Adipocyte (in vitro differentiated cells): Measurements from ENCODE around the gene CAMK4.
A peak's percentile ranks its signal among the peaks of the same experiment; 100 is the strongest.

Source experiments
- DNase-seq: peaks from one replicate; pipeline ENCODE4 v3.0.0-alpha.2; 2015; ENCODE audit warnings: low read depth
- H3K27me3 ChIP-seq: replicated peaks from 2 replicates; pipeline ENCODE4 v1.7.0; 2013; ENCODE audit warnings: mild to moderate bottlenecking, low read length, moderate library complexity; ENCODE audit not compliant: control insufficient read depth, insufficient read depth
- H3K36me3 ChIP-seq: 2 replicates; pipeline ENCODE4 v1.7.0; 2013; ENCODE audit warnings: low read length, mild to moderate bottlenecking, moderate library complexity; ENCODE audit not compliant: control insufficient read depth, insufficient read depth, severe bottlenecking
- H3K4me1 ChIP-seq: 2 replicates; pipeline ENCODE4 v1.7.0; 2013; ENCODE audit warnings: mild to moderate bottlenecking, low read length, moderate library complexity; ENCODE audit not compliant: control insufficient read depth, insufficient read depth
- H3K4me3 ChIP-seq: 2 replicates; pipeline ENCODE4 v1.7.0; 2013; ENCODE audit warnings: mild to moderate bottlenecking, low read length, moderate library complexity
- H3K9ac ChIP-seq: 2 replicates; pipeline ENCODE4 v1.7.0; 2013; ENCODE audit warnings: mild to moderate bottlenecking, low read length, moderate library complexity
- H3K9me3 ChIP-seq: 2 replicates; pipeline ENCODE4 v1.7.0; 2013; ENCODE audit warnings: mild to moderate bottlenecking, low read length, moderate library complexity; ENCODE audit not compliant: control insufficient read depth

CAMK4 gene

DNA sequence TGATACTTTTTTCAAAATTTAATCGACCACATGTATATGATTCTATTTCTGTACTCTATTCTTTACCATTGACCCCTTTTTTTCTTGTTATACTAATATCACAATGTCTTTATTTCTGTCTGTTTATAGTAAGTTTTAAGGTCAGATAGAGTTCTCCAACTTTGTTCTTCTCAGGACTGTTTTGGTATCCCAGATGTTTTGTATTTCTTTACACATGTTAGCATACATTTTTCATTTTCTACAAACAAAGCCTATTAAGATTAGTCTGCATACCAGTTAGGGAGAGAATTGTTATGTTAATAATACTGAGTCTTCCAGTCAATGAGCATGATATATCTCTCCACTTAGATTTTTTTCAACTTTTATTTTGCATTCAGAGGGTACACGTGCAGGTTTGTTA lies 8.2 kb upstream of the CAMK4 start:
- Histone ChIP-seq H3K9ac (no peak overlapping the region), H3K4me1 (no peaks in the 10 kb centered on the region)
- DNase-seq = no peak

DNA sequence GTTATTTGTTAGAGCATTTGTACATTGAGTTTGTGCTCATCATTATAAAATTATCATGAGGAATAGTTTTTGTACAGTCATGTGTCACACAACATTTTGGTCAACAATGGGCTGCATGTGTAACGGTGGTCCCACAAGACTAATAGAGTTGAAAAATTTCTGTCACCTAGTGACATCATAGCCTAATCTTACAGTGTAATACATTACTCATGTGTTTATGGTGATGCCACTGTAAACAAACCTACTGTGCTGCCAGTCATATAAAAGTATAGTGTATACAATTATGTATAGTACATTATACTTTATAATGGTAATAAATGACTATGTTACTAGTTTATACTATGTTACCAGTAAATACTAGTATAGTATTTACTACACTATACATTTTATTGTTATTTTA lies 3.0 kb upstream of the CAMK4 start:
- H3K27me3 ChIP-seq = peaks cover 12% of the 10 kb centered on the region
- no peak overlapping the region for H3K4me3 ChIP-seq
- no peaks in the 10 kb centered on the region for H3K4me1 ChIP-seq
- no peak for DNase-seq
- H3K36me3 ChIP-seq = no peaks in the 10 kb centered on the region
- no peaks in the 10 kb centered on the region for H3K9me3 ChIP-seq
- no peak overlapping the region for H3K9ac ChIP-seq

More for the DNA sequence above, 8.2 kb upstream of the CAMK4 start:
- H3K9me3 ChIP-seq = no peaks in the 10 kb centered on the region
- H3K27me3 ChIP-seq = no peaks in the 10 kb centered on the region
- H3K4me3 ChIP-seq = no peak overlapping the region
- no peaks in the 10 kb centered on the region for H3K36me3 ChIP-seq

DNA sequence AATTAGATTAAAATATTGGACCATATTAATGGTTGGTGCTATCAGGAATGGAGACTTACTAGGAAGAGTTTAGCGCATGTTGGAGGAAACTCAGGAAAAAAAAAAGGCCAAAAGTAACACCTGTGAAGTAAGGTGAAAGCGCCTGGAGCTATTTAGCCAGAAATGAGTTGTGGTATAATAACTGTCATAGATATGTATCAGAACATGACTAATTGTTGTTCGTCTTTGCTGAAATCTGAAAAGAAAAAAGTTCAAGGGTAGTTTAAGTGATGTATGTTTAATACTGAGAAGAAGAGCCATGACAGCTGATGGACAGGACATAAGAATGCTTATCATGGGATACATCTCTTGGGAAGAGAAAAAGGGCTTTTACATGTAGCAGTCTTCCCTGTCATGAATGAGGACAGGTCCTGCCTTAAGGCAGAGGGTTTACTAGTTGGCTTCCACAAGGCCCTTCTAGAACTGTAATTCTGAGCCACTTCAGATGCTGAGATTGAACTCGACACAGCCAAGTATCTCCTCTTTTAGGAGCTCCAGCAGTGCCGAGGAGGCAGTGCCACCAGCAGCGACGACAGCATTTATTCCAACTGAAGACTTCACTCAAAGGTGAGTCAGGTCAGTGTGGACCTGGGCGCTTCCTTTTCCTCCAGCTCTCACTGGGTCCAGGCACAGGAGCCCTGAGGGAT lies 940 bp upstream of the CAMK4 start:
- Histone ChIP-seq H3K27me3 (peaks cover 12% of the 10 kb centered on the region), H3K36me3 (no peaks in the 10 kb centered on the region), H3K4me1 (peaks cover 8% of the 10 kb centered on the region), H3K4me3 (peak overlapping the region; percentile 79), H3K9ac (peak overlapping the region; percentile 26), H3K9me3 (no peaks in the 10 kb centered on the region)
- no peak for DNase-seq

DNA sequence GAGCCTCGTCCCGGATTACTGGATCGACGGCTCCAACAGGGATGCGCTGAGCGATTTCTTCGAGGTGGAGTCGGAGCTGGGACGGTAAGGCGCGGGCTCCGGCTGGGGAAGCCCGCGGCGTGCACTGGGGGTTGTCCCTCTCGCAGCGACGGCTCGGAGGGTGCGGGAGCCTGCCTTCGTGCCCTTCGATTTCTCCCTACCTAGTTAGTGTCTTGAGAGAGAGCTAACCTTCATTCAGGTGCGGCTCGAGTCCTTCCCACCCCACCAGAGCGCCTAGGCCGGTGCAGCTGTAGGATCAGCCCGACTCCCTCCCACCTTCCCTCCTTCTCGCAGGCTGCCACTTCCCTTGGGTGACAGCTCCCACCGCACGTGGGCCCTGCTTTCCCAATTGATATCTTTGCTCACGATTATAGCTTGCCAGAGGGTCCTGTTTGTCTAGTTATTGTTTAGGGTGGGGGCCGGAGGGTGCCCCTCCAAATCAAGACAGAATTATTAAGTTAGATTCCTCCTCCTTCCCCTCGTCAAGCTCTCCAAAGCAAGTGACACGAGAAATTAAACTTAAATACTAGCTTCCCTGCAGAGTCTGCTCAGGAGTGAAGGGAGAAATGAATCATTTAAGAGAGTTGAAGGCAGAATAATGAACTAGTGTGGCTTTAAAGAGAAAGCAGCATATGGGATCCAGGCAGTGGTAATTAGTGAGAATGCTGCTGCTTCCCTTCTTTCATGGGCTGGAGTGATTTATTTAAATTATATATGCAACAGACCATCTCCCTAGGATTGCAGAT lies 569 bp downstream of the CAMK4 start:
- Histone ChIP-seq H3K9me3 (no peaks in the 10 kb centered on the region), H3K36me3 (no peaks in the 10 kb centered on the region), H3K4me3 (peak overlapping the region; percentile 79), H3K9ac (peak overlapping the region; percentile 48), H3K4me1 (peaks cover 13% of the 10 kb centered on the region), H3K27me3 (peaks cover 12% of the 10 kb centered on the region)
- DNase-seq = peak; percentile 24

DNA sequence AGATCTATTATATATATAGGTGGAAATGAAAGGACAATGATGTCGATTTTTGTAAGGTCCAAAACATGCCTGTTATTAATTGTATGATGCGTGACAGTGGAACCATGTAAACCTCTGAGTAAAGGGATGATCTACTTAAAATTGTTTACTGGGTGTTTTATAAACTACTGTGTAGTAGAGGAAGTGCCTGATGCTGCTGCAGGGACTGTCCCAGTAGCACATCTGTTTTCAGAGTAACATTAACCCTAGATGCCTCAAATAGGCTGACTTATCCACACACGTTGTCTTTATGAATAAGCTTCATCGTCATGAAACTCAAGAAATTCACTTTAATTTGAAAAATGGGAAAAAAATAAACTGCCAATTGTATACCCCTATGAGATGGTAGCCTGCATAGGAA lies 1.7 kb downstream of the CAMK4 start:
- H3K4me3 ChIP-seq = no peak overlapping the region
- peaks cover 12% of the 10 kb centered on the region for H3K27me3 ChIP-seq
- no peaks in the 10 kb centered on the region for H3K36me3 ChIP-seq
- peaks cover 13% of the 10 kb centered on the region for H3K4me1 ChIP-seq
- no peak overlapping the region for H3K9ac ChIP-seq
- no peak for DNase-seq
- H3K9me3 ChIP-seq = no peaks in the 10 kb centered on the region

DNA sequence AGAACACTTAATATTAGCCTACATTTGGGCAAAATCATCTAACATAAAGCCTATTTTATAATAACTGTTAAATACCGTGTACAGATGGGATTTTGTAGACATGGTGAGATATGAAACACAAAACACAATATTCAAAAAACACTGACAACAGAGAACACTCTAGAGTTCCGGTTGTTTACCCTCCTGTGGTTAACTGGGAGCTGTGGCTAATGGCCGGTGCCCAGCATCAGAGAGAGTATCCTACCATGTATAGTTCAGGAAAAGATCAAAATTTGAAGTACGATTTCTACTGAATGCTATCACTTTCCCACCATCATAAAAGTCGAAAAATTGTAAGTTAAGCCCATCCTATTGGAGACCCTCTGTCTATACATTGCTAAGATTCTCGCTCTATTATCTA lies 2.4 kb downstream of the CAMK4 start:
- Histone ChIP-seq H3K36me3 (no peaks in the 10 kb centered on the region), H3K9me3 (no peaks in the 10 kb centered on the region), H3K9ac (no peak overlapping the region), H3K4me1 (peaks cover 13% of the 10 kb centered on the region), H3K4me3 (no peak overlapping the region), H3K27me3 (peaks cover 12% of the 10 kb centered on the region)
- no peak for DNase-seq

DNA sequence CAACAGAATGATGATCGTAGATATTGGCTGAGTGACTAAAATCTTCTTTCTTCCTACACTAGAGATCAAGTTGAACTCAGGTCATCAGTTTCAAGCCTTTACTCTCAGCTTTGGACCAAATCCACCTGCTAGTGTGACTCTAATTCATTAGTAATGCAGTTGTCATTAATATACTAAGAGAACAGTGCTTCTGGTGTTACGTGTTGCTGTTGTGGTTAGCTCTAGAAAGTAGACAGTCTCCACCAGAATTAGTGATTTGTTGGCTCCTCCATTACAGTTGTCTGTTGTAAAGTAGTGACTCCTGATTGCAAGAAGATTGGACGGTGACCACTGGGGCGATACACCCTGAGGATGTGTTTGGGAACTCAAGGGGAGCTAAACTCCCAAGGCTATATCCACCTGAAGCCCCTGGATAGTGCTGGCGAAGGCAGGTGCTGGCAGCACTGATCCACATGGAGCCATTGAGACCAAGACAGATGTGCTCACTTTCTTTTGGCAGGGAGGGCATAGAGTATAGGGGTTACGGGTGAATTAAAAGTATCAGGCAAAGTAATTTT lies 3.1 kb downstream of the CAMK4 start:
- Histone ChIP-seq H3K9ac (no peak overlapping the region), H3K4me1 (peaks cover 13% of the 10 kb centered on the region), H3K4me3 (no peak overlapping the region), H3K9me3 (no peaks in the 10 kb centered on the region), H3K27me3 (peaks cover 12% of the 10 kb centered on the region), H3K36me3 (no peaks in the 10 kb centered on the region)
- DNase-seq = no peak

DNA sequence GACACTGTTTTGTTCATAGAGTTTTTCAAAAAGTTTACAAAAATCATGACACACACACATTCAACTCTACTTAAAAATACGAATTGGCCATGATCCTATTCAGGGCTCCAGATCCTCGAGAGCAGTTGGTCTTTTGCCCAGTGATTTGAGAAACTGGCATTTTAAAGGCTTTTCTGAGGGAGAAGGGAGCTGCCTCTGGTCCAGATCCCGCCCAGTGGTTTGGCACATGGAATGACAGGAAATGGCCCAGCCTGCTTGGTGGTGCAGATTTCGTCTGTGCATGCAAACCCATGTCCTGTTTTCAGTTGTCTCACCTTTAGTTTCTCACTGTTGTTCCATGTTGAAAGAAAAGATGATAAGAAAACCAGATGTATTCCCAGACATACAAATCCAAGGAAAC lies 3.6 kb downstream of the CAMK4 start:
- Histone ChIP-seq H3K36me3 (no peaks in the 10 kb centered on the region), H3K27me3 (peaks cover 12% of the 10 kb centered on the region), H3K9ac (no peak overlapping the region), H3K9me3 (no peaks in the 10 kb centered on the region), H3K4me3 (no peak overlapping the region), H3K4me1 (peaks cover 13% of the 10 kb centered on the region)
- DNase-seq = peak; percentile 58

DNA sequence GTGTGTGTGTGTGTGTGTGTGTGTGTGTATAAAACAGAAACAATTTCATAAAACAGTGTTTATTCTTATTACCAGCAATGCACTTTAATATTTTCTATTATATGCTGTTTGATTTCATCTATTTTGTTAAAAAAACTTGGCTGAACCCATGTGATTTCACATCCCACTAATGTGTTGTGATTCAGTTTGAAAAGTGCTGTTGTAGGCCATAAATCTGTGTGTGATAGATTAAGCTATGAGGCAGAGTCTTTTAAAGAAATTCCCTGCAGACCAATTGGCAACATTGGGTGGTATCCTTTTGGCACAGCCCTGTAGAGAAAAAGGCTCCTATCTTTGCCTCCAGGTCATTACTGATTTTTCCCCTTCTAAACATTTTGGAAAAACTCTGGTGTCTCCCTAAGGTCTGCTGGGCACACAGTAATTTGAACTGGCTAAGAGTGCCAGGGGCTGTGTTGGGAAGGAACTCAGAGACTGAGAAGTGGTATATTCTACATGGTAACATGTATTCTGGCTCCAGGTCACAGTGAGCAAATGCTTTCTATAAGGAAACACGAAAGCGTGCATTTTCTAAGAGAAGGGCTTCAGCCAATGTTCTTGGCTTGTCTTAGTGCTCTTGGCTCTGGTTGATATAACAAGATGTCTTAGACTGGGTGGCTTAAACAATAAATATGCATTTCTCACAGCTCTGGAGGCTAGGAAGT lies 4.5 kb downstream of the CAMK4 start:
- DNase-seq = no peak
- Histone ChIP-seq H3K36me3 (no peaks in the 10 kb centered on the region), H3K4me3 (no peak overlapping the region), H3K9me3 (no peaks in the 10 kb centered on the region), H3K27me3 (peaks cover 12% of the 10 kb centered on the region), H3K9ac (no peak overlapping the region), H3K4me1 (peaks cover 13% of the 10 kb centered on the region)

DNA sequence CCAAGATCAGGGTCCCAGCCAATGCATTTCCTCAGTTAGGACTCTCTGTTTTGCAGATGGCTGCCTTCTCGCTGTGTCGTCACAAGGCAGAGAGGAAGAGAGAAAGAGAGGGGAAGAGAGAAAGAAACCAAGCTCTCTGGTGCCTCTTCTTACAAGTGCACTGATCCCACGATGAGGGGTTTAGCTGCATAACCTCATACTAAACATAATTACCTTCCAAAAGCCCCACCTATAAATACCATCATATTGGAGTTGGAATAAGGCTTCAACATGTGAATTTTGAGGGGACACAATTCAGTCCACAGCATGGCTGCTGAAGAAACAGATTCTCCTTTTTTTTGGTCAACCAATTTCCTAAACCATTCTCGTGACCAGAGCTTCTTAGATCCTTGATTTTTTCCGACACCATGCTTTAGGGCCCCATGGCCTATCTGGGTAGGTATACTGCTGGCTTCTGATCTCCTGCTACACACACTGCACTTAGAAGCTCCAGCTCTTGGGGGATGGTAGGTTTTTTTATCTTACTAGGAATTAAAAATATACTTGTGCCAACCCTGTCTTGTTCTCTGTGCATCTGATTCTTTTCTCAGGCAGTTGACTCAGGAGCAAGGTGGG lies 5.1 kb downstream of the CAMK4 start:
- DNase-seq = no peak
- Histone ChIP-seq H3K9me3 (no peaks in the 10 kb centered on the region), H3K27me3 (peaks cover 12% of the 10 kb centered on the region), H3K36me3 (no peaks in the 10 kb centered on the region), H3K4me1 (peaks cover 13% of the 10 kb centered on the region), H3K9ac (no peak overlapping the region), H3K4me3 (no peak overlapping the region)
